Measurements from ENCODE around the gene MRPL4. TPM values are rescaled to one million over a fixed set of nuclear protein-coding genes. Genes with fewer than 3 reads are reported as not detected.

MRPL4 gene
- total RNA-seq, 4 donors from 2014 or later = 45.8 to 86.0 (median 51.9) TPM

DNA sequence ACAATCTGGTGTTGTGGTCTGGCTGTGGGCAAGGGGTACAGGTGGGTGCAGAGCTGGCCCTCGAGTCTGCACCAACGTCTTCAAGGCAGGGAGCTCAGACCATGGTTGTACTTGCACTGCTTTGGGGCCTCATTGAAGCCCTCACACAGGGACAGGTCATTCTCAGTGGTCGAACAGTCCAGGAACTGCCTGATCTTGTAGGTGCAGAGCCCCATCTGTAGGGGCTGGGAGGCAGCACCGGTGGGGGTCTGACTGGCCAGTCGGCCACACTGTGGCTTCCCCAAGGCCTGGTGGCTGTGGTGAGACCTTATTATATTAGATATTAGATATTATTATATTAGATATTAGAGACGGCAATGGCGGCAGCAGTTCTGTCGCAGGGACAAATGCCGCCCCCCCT is 34.9 kb upstream of the MRPL4 start:
- Histone ChIP-seq H3K9me3 (no peaks in the 10 kb centered on the region), H3K27me3 (no peaks in the 10 kb centered on the region), H3K36me3 (no peaks in the 10 kb centered on the region), H3K27ac (no peak overlapping the region), H3K4me3 (no peak overlapping the region), H3K4me1 (no peaks in the 10 kb centered on the region)
- 51 to 89% methylated on average over 2 to 3 of the region's 9 CpGs for WGBS, 2 donors (ENCODE audit: low coverage in 1 of 2)
- ATAC-seq = no peak
- TF ChIP-seq EP300 (IDR thresholded peaks at IDR 0.05) (no peak), POLR2AphosphoS5 (IDR thresholded peaks at IDR 0.05) (no peak), POLR2A (IDR thresholded peaks at IDR 0.05) (no peak)
- TF ChIP-seq, protein P1, sequence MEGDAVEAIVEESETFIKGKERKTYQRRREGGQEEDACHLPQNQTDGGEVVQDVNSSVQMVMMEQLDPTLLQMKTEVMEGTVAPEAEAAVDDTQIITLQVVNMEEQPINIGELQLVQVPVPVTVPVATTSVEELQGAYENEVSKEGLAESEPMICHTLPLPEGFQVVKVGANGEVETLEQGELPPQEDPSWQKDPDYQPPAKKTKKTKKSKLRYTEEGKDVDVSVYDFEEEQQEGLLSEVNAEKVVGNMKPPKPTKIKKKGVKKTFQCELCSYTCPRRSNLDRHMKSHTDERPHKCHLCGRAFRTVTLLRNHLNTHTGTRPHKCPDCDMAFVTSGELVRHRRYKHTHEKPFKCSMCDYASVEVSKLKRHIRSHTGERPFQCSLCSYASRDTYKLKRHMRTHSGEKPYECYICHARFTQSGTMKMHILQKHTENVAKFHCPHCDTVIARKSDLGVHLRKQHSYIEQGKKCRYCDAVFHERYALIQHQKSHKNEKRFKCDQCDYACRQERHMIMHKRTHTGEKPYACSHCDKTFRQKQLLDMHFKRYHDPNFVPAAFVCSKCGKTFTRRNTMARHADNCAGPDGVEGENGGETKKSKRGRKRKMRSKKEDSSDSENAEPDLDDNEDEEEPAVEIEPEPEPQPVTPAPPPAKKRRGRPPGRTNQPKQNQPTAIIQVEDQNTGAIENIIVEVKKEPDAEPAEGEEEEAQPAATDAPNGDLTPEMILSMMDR (IDR thresholded peaks at IDR 0.05) = no peak

- no peaks in the 10 kb centered on the region for H3K27me3 ChIP-seq
- no peak for TF ChIP-seq POLR2AphosphoS5 (IDR thresholded peaks at IDR 0.05)
- TF ChIP-seq, protein P1 (IDR thresholded peaks at IDR 0.05) = no peak
- H3K4me3 ChIP-seq = no peak overlapping the region
- peaks cover 0 to 14% of the 10 kb centered on the region in 2 donors for H3K36me3 ChIP-seq
- H3K4me1 ChIP-seq = no peaks in the 10 kb centered on the region
- H3K9me3 ChIP-seq = no peaks in the 10 kb centered on the region
- 25 to 43% methylated on average over 1 to 3 of the region's 3 CpGs for WGBS, 2 donors (ENCODE audit: low coverage in 1 of 2)
- no peak overlapping the region for H3K27ac ChIP-seq
- ATAC-seq = no peak
These were observed 32.3 kb upstream of the MRPL4 start for GRCh38 chr19:10219678-10220077.

GRCh38 chr19:10220695-10221094 is 31.3 kb upstream of the MRPL4 start:
- H3K27me3 ChIP-seq = no peaks in the 10 kb centered on the region
- peaks cover 0 to 14% of the 10 kb centered on the region in 2 donors for H3K36me3 ChIP-seq
- 86% methylated on average over 5 of the region's 7 CpGs; no CpG with 5 or more reads in 1 of the 2 donors for WGBS, 2 donors (ENCODE audit: low coverage in 1 of 2)
- no peak overlapping the region for H3K27ac ChIP-seq
- TF ChIP-seq POLR2A (IDR thresholded peaks at IDR 0.05) = no peak
- no peak for TF ChIP-seq EP300 (IDR thresholded peaks at IDR 0.05)
- TF ChIP-seq, protein P1 (IDR thresholded peaks at IDR 0.05) = no peak
- no peak for TF ChIP-seq POLR2AphosphoS5 (IDR thresholded peaks at IDR 0.05)
- no peaks in the 10 kb centered on the region for H3K9me3 ChIP-seq
- peaks cover 0 to 4% (median 2%) of the 10 kb centered on the region in 3 donors for H3K4me1 ChIP-seq
- H3K4me3 ChIP-seq = no peak overlapping the region
- ATAC-seq = no peak

GRCh38 chr19:10222201-10222890 is 29.7 kb upstream of the MRPL4 start:
- TF ChIP-seq POLR2A (IDR thresholded peaks at IDR 0.05) = no peak
- TF ChIP-seq POLR2AphosphoS5 (IDR thresholded peaks at IDR 0.05) = no peak
- no peak for TF ChIP-seq EP300 (IDR thresholded peaks at IDR 0.05)
- TF ChIP-seq, protein P1 (IDR thresholded peaks at IDR 0.05) = no peak
- WGBS, 2 donors (ENCODE audit: low coverage in 1 of 2) = 83 to 85% methylated on average over 7 to 10 of the region's 14 CpGs
- no peaks in the 10 kb centered on the region for H3K27me3 ChIP-seq
- H3K27ac ChIP-seq = no peak overlapping the region
- no peak for ATAC-seq
- H3K4me3 ChIP-seq = no peak overlapping the region
- peaks cover 0 to 14% of the 10 kb centered on the region in 2 donors for H3K36me3 ChIP-seq
- H3K4me1 ChIP-seq = peaks cover 0 to 20% (median 5%) of the 10 kb centered on the region in 3 donors
- H3K9me3 ChIP-seq = no peaks in the 10 kb centered on the region
